ENCODE measurements around the gene DNAH5.
"Not testable (repeated sequence)": the region's sequence is repeated elsewhere in the genome, so short reads cannot be mapped to it uniquely, and the experiment has no call there.

Gene DNAH5

DNA sequence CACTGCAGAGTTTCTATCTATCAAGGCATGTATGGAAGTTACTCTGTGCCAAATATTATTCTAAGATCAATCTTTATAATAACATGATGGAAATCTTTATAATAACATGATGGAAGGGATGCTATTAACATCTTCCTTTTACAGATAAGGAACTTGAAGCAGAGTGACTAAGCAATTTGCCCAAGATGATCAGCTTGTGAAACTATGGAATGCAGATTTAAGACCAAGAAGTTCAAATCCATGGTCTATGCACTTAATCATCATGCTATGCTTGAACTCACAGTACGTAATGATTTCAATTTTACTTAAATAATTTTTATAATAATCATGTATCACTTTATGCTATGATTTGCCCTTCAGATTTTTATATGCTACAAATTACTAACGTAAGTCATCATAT, 123.1 kb downstream of the DNAH5 start:
- FAIRE-seq: no peak

DNA sequence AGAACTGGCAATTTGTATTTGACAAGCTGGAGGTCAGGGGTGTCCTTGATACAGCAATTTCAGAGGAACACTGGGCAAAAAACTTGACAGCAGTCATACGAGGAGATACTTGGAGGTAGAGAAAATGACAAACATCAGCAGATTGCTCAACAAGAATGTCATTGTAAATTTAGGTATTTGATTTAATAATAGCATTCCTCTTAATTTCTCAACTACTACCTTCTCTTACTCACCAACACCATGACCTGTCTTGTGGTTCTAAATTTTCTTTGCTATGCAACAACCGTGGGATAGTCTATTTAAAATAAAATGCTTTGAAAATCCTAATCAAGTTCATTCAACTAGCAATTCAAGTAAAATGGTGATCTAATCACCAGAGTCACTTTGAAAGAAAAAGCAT, 128.4 kb downstream of the DNAH5 start:
- FAIRE-seq: no peak

DNA sequence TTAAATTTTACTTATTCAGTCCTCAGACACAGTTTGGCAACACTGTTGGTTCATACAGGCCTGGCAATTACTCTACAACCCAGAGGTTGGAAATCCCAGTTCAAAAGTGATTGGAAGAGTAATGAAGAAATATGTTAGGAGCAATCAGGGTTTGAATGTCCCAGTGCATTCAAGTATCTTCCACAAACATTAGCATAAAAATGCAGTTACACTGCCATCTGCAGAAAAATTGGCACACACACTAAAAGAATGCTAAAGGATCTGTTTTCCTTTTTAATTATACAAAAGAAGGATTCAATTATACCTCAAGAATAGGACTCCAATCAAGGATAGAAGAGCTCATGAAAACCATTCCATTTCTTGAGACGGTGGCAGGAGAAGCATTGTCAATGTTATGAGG, 130.2 kb downstream of the DNAH5 start:
- no peak for FAIRE-seq

DNA sequence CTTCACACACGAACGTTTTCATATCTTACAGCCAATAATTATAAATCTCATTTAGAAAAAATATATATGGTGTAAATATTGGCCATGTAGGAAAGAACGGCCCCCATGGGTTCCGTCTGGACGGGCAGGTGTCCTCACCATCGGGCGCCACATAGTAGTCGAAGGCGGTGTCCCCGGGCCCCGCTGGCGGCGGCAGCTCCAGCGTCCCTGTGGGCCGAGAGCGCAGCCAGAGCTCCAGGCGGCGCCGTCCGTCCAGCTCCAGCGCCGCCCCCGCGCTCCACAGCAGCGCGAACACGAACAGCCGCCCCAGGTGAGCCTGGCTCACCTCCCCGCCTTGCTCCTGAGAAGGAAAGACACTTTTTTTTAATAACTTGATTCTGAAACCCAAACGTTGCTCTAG, 134.6 kb downstream of the DNAH5 start:
- no peak for FAIRE-seq

DNA sequence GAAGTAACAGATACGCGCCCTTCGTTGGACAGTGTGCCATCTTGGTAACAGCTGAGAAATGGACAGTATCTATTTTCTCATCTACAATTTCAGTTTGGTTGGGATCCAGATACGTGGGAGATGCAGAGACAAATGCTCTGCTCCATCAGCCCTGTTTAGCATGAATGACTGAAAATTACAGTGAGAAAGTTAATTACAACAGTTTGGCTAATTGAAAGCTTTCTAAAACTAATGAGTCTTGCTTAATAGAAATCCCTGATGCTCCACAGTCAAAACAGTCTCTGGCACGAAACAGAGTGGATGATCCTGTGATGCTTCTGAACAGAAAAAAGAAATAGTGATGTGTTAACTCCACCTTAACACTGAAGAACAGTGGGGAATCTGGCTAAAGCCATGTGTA, 140.2 kb downstream of the DNAH5 start:
- FAIRE-seq: no peak

DNA sequence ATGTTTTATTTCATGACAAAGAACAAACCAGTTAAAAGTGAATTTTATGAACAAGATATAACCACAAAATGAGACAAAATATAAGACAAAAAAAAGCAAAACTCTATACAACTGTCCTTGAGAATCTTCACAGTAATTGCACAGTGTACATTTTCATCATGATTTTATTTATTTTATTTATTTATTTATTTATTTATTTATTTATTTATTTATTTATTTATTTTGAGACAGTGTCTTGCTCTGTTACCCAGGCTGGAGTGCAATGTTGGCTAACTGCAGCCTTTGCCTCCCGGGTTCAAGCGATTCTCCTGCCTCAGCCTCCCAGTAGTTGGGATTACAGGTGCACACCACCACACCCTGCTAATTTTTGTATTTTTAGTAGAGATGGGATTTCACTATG, 145.9 kb downstream of the DNAH5 start:
- FAIRE-seq: not testable (repeated sequence)

DNA sequence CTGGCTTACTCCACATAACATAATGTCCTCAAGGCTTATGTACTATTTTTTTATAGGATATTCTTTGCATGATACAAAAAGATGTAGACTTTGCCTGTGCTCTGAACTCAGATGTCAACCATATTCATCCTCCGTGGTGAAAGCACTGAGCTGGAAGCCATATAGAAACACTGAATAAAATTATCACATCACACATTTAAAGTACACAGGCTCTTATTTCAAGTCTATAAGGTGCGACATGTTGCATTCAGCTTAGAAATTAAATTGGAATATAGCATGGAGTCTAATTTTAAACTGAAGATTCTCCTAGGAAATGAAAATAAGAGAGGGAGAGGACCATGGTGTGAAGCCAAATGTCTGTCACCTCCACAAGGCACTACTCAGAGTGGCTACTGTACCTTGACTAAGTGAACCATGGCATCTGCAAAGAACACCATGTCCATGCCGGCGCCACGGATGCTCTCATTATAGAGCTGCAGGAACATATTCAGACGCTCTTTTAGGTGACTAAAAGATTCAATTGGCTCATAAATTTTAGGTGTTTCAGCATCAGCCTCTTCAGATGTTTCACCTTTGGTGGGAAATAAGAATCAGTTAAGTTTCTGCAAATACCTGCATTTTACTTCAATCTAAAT, 158.6 kb downstream of the DNAH5 start:
- FAIRE-seq: no peak

DNA sequence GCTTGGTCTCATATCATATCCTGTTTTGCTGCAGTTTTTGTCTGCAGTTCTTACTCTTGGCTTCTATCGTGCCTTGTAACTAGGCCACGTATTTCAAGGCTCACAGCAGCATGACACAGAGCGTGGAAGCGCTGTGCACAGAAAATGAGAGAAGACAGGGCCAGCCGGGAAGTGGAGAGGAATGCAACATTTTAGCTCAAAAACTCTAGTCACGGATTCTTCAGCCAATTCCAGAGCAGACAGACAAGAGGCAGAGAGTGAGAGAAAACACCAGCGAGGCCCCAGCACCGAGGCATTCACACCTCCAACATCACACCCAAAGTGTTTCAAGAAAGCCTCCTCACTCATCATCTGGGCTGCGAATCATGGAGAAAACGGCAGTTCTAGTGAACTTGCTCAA, 160.8 kb downstream of the DNAH5 start:
- no peak for FAIRE-seq

DNA sequence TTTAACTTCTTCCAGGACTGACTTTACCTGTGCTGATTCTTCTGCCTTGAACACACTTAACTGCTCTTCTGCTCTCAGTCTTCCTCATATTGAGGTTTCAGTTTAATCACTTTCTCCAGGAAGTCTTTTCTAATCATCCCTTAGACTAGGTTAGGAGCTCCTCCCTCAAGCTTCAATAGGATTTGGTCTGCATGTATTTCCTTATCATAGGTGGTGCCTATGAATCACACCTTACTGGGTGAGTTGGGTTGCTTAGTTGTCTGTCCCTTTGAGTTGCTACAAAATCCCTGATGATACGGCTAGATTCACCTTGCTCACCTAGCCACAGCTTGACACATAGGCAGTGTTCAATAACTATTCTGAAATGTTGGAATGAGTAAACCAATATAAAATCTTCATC, 164.4 kb downstream of the DNAH5 start:
- no peak for FAIRE-seq

DNA sequence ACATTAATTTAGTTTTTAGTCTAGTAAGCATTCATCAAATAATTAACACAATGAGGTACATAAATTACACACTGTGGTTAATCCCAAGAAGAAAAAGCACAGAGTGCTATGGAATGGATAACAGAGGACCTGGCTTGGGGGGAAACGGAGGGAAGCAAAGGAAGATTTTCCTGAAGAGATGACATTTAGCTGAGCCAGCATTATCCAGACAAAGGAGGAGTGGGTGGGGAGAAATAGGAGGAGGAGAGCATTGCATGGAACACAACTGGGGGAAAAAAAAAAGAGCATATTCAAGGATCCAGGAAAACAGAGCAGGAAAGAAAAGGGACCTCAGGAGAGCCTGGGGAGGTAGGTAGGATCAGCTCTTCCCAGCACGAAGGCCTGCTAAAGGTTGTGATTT, 170.8 kb downstream of the DNAH5 start:
- FAIRE-seq: no peak

DNA sequence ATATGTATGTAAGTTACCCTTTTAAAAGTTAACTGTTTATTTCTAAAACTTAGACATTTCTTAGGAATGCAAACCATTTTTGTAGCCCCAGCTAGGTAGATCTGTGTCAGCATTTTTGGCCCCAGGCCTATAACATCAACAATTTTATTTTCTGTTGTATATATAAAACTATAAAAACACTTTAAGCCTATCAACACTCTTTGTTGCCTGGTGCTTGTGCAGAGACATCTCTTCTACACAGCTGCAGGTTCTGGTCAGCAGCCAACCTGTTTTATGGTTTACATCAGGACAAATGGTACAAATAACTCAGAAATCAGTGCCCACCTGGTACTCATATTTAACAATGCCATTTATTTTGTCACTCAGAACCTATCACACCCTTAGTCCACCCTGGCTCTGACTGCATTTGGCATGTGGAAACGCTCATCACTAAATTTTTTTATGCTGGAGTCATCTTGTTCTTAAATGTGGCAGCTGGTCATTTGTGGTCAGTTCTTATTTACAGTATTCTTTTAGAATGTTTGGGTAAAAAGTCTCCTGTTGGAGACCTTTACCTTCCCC, 173.4 kb downstream of the DNAH5 start:
- no peak for FAIRE-seq

DNA sequence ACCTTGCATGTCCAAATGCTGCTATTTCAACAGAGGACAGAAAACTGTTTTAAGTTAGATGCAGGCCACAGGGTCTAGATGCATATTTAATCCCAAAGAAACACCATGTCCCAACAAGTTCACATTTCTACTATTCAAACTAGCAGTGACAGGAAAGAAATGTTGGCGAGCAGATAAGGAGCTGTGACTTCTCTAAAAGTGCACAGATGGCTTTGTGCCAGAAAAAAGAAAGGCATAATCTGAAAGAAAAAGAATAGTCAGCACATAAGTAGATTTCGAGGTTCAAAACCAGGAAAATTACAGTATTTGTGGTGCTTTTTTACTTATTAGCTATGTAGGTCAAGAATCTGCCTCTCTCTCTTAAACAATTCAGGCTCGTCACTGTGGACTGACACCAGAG, 178.3 kb downstream of the DNAH5 start:
- no peak for FAIRE-seq

DNA sequence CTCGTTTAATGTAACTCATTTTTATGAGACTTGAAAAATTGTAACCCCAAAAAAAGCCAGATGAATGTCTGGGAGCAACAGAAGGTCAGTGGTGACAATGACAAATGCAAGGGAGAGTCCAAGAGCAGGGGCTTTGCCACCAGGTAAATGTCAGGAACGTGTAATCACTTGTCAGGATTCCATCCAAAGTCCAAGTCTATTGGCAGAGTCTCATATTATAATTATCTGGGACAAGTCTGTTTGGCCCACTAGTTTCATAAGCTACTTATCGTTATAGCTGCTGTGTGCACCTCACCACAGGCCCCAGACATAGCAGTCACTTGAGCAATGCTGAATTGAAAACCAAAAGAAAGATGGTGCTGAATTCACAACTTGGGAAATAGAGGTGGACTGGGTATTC, 180.8 kb downstream of the DNAH5 start:
- FAIRE-seq: no peak

DNA sequence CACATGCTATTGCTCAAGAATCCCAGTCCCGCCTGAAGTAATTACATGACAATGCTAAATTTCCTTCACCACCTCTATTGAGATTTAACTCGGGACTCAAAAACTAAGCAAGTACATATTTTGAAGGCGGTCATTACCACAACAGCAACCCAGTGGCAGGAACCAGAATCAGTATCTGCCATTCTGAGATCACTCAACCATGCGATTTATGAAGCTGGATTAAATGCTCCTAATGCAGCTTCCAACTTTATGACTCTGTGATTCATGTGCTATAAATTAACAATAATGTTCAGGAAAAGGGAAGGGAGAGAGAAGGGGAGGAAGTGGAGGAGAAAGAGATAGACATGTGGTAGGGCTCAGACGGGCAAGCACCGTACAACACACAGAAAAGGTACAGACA, 194.7 kb downstream of the DNAH5 start:
- no peak for FAIRE-seq

DNA sequence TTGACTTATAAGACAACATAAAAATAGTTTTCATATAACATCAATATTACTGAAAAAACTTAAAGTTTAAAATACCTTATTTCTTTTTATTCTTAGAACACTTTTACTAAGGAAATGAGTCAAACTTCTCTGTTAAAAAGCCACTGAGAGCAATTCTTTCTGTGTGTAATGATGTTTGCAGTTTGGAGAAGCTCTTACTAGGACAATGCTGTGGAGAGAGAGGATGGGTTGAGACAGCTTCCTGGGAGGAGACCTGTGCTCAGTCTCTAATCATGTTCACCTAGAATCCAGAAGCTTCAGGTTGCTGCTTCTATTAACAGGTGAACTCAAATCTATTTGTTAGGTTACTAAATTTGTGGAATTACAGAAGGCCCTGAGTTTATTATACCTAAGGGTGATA, 198.5 kb downstream of the DNAH5 start:
- FAIRE-seq: no peak

DNA sequence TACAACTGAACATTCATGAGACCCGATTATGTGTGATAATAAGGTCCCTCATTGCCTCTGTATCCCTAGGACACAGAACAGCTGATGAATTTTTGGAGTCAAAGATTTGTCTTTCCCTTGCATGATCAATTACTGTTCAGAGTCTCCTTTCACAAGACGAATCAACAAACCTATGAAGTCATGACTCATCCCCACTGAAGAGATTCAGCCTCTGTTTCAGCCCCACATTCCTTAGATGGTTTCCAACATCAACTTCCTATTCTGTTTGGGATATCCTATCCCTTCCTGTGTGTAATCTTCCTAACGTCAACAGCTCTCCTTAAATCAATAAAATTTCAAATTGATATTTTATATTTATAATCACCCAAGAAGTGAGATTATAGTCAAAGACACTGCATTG, 199.0 kb downstream of the DNAH5 start:
- no peak for FAIRE-seq

DNA sequence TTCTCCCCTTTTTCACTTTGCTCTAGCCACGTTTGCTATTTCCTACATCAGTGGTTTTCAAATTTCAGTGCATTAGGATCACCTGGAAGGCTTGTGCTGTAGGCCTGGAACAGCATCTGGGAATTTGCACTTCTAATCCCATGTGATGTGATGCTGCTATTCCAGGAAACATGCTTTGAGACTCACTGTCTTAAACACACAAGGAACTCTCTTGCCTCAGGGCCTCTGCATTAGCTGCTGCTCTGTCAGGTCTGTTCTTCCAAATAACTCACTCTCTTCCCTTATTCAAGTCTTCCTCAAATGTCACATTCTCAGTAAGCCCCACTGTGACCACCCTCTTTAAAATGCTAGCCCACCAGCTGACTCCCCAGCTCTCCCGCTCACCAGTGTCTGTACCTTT, 204.0 kb downstream of the DNAH5 start:
- FAIRE-seq: no peak

DNA sequence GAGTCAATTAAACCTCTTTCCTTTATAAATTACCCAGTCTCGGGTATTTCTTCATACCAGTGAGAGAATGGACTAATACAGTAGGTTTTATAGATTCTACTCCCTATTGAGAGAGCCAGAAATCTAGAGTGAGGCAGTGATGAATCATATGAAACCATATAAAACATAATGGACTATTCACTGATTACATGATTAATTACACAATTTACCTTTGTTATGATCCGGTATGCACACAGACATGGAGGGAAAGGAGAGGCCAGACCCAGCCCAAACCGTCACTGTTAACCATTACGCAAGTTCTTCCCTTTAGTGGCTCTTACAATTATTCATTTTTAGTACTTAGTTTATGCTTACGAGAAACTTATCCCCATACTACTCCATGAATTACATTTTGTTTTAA, 205.0 kb downstream of the DNAH5 start:
- FAIRE-seq: no peak

DNA sequence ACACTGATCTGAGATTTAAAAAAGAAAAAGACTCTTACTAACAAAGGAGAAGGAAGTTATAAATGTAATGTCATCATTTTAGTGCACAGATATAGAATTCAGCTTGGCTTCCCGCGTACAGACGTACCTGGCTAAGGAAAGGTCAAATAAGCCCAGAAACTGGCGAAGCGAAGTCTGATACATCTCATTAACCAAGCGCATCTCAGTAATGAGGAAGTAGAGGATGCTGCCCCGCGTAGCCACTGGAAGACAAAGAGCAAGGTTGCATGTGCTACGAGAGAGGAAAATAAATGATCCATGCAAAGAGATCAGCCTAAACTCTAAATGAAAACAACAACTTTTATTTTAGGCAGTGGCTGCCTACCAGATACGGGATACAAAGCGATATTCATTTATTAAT, 208.8 kb downstream of the DNAH5 start:
- FAIRE-seq: no peak

DNA sequence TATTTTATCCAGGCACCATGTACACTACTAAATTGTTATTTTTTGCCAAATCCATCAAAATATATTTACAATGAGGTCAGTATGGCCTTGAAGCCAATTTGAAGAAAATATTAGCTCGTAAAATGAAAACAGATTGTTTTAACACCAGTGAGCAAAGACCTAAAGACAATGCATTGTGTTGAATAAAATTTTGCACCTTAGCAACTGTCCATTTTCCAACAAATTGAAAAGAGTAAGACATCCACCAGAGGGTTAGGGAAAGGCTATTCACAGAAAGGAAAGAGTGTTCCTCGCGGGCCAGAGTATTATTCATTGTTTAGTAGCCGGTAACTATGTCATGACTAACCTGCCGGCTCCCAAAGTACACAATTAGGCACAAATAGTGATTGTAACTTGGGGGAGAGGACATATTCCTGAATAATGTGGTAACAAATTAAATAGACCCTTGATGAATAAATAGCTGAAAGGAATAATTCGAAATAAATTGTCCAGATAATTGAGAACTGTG, 213.3 kb downstream of the DNAH5 start:
- no peak for FAIRE-seq

DNA sequence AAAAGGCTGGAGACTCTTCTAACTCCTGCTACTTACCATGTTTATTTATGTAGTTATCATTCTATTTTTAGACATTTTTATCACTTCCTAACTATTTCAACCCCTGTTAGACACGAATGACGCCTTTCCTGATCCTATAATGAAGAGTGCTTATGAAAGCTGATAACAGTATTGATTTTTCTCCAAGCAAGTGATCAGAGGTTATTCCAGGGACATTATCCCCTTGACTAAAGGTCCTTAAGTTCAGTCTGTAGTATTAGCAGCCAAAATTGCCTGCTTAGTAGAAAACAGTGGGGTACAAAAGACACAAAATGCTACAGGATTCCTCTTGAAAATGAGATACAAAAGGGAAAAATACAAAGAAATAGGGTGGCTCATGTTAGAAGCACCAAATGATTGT, 235.6 kb downstream of the DNAH5 start:
- no peak for FAIRE-seq

DNA sequence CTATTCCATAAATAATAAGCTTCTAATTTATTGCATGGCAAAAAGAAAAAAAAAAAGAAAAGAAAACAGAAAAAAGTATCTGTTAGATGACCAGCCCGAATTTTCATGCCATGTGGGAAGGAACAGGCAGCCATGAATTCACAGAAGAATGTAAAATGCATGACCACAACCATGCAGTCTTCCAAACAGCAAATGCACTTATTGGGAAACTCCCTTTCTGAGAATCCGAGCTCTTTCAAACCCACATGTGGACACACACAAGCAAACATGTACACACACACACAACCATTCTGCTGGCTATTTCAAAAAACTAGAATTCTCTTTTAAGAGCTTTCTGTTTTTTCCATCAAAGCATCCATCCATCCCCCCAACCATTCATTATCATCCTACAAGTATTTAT, 236.1 kb downstream of the DNAH5 start:
- FAIRE-seq: no peak

DNA sequence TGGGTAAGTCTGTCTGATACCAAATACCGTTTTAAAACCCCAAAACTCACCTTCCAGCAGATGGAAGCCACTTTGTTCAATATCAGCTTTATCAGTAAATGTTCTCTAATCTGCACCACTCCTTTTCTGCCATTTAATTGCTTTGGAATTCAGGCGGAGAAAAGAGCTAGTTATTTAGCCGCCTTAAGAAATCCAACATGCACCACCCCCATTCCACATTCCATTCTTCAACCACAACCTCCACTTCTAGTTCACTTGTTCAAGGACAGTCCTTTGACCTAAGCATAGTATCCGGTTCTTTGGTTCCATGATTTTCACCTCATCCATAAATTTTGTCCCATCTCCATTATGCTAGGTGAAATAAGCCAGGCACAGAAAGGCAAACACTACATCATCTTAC, 240.1 kb downstream of the DNAH5 start:
- FAIRE-seq: no peak

DNA sequence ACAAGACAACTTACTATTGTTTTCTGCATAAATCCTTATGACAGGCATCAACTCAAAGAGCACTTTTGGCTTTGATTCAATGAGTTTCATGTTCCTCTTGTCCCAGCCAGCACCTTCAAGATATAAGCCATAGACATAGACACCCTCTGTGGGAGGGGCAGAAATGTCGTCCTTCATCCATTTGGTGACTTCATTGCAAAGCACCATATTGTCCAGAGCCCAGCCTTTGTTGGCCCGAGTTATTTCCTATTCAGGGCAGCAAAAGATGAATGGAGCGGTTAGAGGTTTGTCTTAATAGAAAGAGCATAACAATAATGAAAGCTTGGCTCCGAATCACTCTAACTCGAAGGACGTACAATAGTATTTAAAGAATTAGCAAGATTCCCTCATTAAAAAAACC, 243.9 kb downstream of the DNAH5 start:
- no peak for FAIRE-seq

DNA sequence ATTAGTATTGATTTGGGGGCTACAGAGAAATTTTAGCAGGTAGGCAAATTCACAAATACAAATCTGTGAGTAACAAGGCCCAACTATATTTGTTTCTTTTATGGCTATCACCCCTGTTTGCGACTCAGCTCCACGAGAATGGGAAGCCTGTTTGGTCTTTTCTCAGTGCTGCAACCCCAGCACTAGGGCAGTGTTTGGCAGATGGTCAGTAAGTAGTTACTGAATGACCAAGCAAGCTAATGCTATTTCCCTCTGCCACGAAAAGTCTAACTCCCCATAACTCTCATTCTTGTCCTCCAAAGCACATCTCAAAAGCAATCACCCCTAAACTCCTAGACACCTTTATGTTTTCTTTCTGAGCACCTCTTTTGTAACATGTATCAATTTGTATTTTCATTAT, 245.6 kb downstream of the DNAH5 start:
- FAIRE-seq: no peak
